Stimulated activated naive CD8-positive, alpha-beta T cell treated with anti-CD3 and anti-CD28 coated beads, Interleukin-15, Interleukin-2, amounts not matched to agents 100 ng/mL and 50 ng/mL, for 24 hours (primary cell): ENCODE results near the gene FRMD4B.
A peak's percentile ranks its signal among the peaks of the same experiment; 100 is the strongest.

ENCODE experiments used
- H3K27ac Mint-ChIP-seq: one replicate; pipeline ENCODE4 v1.8.0; 2021; ENCODE audit warnings: mild to moderate bottlenecking, mixed read lengths
- H3K27me3 Mint-ChIP-seq: one replicate; pipeline ENCODE4 v1.8.0; 2021; ENCODE audit warnings: mixed read lengths
- H3K36me3 Mint-ChIP-seq: one replicate; pipeline ENCODE4 v1.8.0; 2021; ENCODE audit warnings: low read depth, mixed read lengths
- H3K4me1 Mint-ChIP-seq: one replicate; pipeline ENCODE4 v1.8.0; 2021; ENCODE audit warnings: low read depth, mixed read lengths
- H3K4me3 Mint-ChIP-seq: one replicate; pipeline ENCODE4 v1.8.0; 2021; ENCODE audit warnings: mild to moderate bottlenecking, mixed read lengths
- H3K9me3 Mint-ChIP-seq: one replicate; pipeline ENCODE4 v1.8.0; 2021; ENCODE audit warnings: mixed read lengths

The FRMD4B gene

GRCh38 chr3:69385723-69386555, at the start of gene FRMD4B:
Gene FRMD4B (minus strand): TSS chr3:69386088. CDS start chr3:69385989, 99 bp downstream.
- Mint-ChIP-seq H3K36me3 (no peaks in the 10 kb centered on the region), H3K4me3 (peak within 1 kb of the TSS; percentile 73), H3K27me3 (peaks cover 58% of the 10 kb centered on the region), H3K9me3 (no peaks in the 10 kb centered on the region), H3K27ac (no peak within 1 kb of the TSS), H3K4me1 (peaks cover 13% of the 10 kb centered on the region)

- H3K27me3 Mint-ChIP-seq, result peaks cover 9% of the 10 kb centered on the region
- no peak overlapping the region for H3K4me3 Mint-ChIP-seq
- H3K9me3 Mint-ChIP-seq, result no peaks in the 10 kb centered on the region
- H3K27ac Mint-ChIP-seq, result no peak overlapping the region
- H3K4me1 Mint-ChIP-seq, result peaks cover 45% of the 10 kb centered on the region
- H3K36me3 Mint-ChIP-seq, result no peaks in the 10 kb centered on the region
Observed at GRCh38 chr3:69433969-69434325, 48.1 kb upstream of the FRMD4B start.

- peak overlapping the region; percentile 53 for H3K27ac Mint-ChIP-seq
- no peaks in the 10 kb centered on the region for H3K36me3 Mint-ChIP-seq
- H3K27me3 Mint-ChIP-seq, result peaks cover 9% of the 10 kb centered on the region
- H3K4me3 Mint-ChIP-seq, result no peak overlapping the region
- no peaks in the 10 kb centered on the region for H3K9me3 Mint-ChIP-seq
- peaks cover 45% of the 10 kb centered on the region for H3K4me1 Mint-ChIP-seq
Observed at GRCh38 chr3:69433121-69433968, 47.5 kb upstream of the FRMD4B start.

- no peak overlapping the region for H3K4me3 Mint-ChIP-seq
- H3K9me3 Mint-ChIP-seq, result no peaks in the 10 kb centered on the region
- H3K27ac Mint-ChIP-seq, result no peak overlapping the region
- no peaks in the 10 kb centered on the region for H3K36me3 Mint-ChIP-seq
- H3K4me1 Mint-ChIP-seq, result peaks cover 14% of the 10 kb centered on the region
- H3K27me3 Mint-ChIP-seq, result peaks cover 9% of the 10 kb centered on the region
Observed at GRCh38 chr3:69428657-69429255, 42.9 kb upstream of the FRMD4B start.

- no peak overlapping the region for H3K27ac Mint-ChIP-seq
- no peaks in the 10 kb centered on the region for H3K36me3 Mint-ChIP-seq
- no peaks in the 10 kb centered on the region for H3K4me1 Mint-ChIP-seq
- H3K4me3 Mint-ChIP-seq, result no peak overlapping the region
- H3K9me3 Mint-ChIP-seq, result no peaks in the 10 kb centered on the region
- no peaks in the 10 kb centered on the region for H3K27me3 Mint-ChIP-seq
Observed at GRCh38 chr3:69426967-69427304, 41.0 kb upstream of the FRMD4B start.

- Mint-ChIP-seq H3K9me3 (no peaks in the 10 kb centered on the region), H3K4me3 (no peak overlapping the region), H3K27me3 (no peaks in the 10 kb centered on the region), H3K27ac (no peak overlapping the region), H3K36me3 (no peaks in the 10 kb centered on the region), H3K4me1 (no peaks in the 10 kb centered on the region)
Observed at GRCh38 chr3:69426291-69426966, 40.5 kb upstream of the FRMD4B start.

- Mint-ChIP-seq H3K36me3 (no peaks in the 10 kb centered on the region), H3K4me3 (no peak overlapping the region), H3K27ac (no peak overlapping the region), H3K9me3 (no peaks in the 10 kb centered on the region), H3K27me3 (no peaks in the 10 kb centered on the region), H3K4me1 (no peaks in the 10 kb centered on the region)
Observed at GRCh38 chr3:69425249-69425648, 39.4 kb upstream of the FRMD4B start.

GRCh38 chr3:69423463-69424155, 37.7 kb upstream of the FRMD4B start:
- H3K4me3 Mint-ChIP-seq, result no peak overlapping the region
- no peaks in the 10 kb centered on the region for H3K9me3 Mint-ChIP-seq
- no peaks in the 10 kb centered on the region for H3K4me1 Mint-ChIP-seq
- H3K36me3 Mint-ChIP-seq, result no peaks in the 10 kb centered on the region
- no peak overlapping the region for H3K27ac Mint-ChIP-seq
- H3K27me3 Mint-ChIP-seq, result peaks cover 4% of the 10 kb centered on the region

GRCh38 chr3:69422751-69423150, 36.9 kb upstream of the FRMD4B start:
- Mint-ChIP-seq H3K27me3 (peaks cover 4% of the 10 kb centered on the region), H3K4me3 (no peak overlapping the region), H3K4me1 (no peaks in the 10 kb centered on the region), H3K36me3 (no peaks in the 10 kb centered on the region), H3K9me3 (no peaks in the 10 kb centered on the region), H3K27ac (no peak overlapping the region)

GRCh38 chr3:69420781-69421520, 35.1 kb upstream of the FRMD4B start:
- H3K27me3 Mint-ChIP-seq, result peaks cover 4% of the 10 kb centered on the region
- H3K9me3 Mint-ChIP-seq, result no peaks in the 10 kb centered on the region
- H3K27ac Mint-ChIP-seq, result no peak overlapping the region
- H3K36me3 Mint-ChIP-seq, result no peaks in the 10 kb centered on the region
- no peak overlapping the region for H3K4me3 Mint-ChIP-seq
- no peaks in the 10 kb centered on the region for H3K4me1 Mint-ChIP-seq

GRCh38 chr3:69419276-69419675, 33.4 kb upstream of the FRMD4B start:
- Mint-ChIP-seq H3K27me3 (peaks cover 4% of the 10 kb centered on the region), H3K36me3 (no peaks in the 10 kb centered on the region), H3K27ac (no peak overlapping the region), H3K4me3 (no peak overlapping the region), H3K4me1 (no peaks in the 10 kb centered on the region), H3K9me3 (no peaks in the 10 kb centered on the region)

- Mint-ChIP-seq H3K36me3 (no peaks in the 10 kb centered on the region), H3K4me1 (no peaks in the 10 kb centered on the region), H3K27me3 (peaks cover 4% of the 10 kb centered on the region), H3K27ac (no peak overlapping the region), H3K4me3 (no peak overlapping the region), H3K9me3 (no peaks in the 10 kb centered on the region)
Observed at GRCh38 chr3:69417541-69418078, 31.7 kb upstream of the FRMD4B start.

- no peaks in the 10 kb centered on the region for H3K36me3 Mint-ChIP-seq
- peaks cover 5% of the 10 kb centered on the region for H3K4me1 Mint-ChIP-seq
- H3K4me3 Mint-ChIP-seq, result no peak overlapping the region
- H3K9me3 Mint-ChIP-seq, result no peaks in the 10 kb centered on the region
- H3K27ac Mint-ChIP-seq, result no peak overlapping the region
- peaks cover 6% of the 10 kb centered on the region for H3K27me3 Mint-ChIP-seq
Observed at GRCh38 chr3:69413551-69414207, 27.8 kb upstream of the FRMD4B start.
